Measurements from ENCODE around the gene ELAC2. TPM values are rescaled to one million over a fixed set of nuclear protein-coding genes. Genes with fewer than 3 reads are reported as not detected.

The ELAC2 gene
- total and polyA plus RNA-seq, 10 of the 15 experiments (the other 5 are each of a cell fraction or from before 2014, with no cell fraction given), result 5.1 to 146 (median 79.4) TPM

DNA sequence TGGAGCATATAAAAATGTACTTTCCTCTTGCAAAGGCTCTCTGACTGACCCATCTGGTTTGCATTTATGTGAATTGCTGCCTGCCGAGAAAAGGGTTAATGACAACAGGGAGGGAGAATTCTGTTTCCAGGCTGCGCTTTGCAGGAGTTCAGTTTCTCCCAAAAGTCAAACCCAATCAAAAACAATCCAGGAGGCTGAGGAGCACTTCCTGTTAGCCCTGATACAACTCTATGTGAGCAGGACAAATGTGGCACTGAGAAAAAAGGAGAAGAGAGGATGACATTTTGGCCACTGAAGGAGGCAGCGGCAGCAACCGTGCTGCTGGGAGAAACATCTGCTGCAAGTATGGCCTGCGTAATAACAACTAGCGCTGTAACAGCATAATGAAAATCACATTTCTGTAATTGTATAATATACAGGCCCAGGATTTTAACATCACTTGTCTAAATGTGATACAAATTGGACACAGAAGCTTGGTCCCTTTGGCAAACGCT is 26.8 kb upstream of the ELAC2 start (continued):
- TF ChIP-seq MYC (IDR thresholded peaks at IDR 0.05; ENCODE audit: insufficient read depth, insufficient read length, insufficient replicate concordance, low read length, severe bottlenecking) (no peak), RAD51 (IDR thresholded peaks at IDR 0.05) (no peak)
- TF ChIP-seq, protein P1, sequence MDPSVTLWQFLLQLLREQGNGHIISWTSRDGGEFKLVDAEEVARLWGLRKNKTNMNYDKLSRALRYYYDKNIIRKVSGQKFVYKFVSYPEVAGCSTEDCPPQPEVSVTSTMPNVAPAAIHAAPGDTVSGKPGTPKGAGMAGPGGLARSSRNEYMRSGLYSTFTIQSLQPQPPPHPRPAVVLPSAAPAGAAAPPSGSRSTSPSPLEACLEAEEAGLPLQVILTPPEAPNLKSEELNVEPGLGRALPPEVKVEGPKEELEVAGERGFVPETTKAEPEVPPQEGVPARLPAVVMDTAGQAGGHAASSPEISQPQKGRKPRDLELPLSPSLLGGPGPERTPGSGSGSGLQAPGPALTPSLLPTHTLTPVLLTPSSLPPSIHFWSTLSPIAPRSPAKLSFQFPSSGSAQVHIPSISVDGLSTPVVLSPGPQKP (IDR thresholded peaks at IDR 0.05; ENCODE audit: low read depth, low read length), result no peak

DNA sequence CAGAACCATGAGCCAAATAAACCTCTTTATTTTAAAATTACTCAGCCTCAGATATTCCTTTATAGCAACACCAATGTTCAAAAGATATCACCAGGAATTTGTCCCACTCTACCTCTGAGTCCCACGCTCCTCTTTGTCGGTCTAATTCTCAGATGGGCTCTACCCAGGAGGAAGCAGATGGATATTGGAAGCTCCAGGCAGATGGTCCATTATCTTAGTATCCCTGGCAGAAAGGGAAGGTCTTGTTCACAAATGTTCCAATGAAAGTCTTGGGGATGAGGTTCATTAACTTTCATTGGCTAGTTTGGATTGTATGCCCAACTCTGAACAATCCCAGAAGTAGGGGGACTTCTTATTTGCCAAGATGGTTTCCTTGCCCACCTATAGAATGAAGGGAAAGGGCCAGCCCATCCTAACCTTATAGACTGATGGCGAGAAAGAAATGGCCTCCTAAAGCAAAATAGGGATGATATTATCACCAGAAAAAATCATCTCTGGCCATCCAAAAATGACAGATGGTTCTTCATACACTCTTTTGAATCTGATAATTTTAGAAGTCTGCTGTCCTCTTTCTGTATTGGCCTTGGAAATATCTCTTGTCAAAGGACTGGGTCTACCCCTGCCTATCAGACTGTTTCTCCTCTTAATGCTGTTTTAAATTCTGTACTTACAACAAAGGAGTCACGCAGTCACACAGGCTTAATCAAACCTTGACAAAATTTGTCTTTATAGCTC is 21.3 kb upstream of the ELAC2 start:
- BruUV-seq (replicated peaks), result no TSS peak
- in situ Hi-C loops (cut with MboI), result no loop called here
- SMC1A ChIA-PET (ENCODE audit: uncharacterized antibody, unreplicated experiment), result interaction anchor here (0.6 to 1.1 kb wide), 2 partner anchors 9 to 57 kb away, joined by 3 read pairs; no protein-coding TSS in a partner anchor

More for the DNA sequence above, 21.3 kb upstream of the ELAC2 start:
- intact Hi-C loops (cut with micrococcal nuclease; ENCODE audit: unreplicated experiment), result no loop called here
- FAIRE-seq (no peak), ATAC-seq (no peak), DNase-seq (ENCODE audit: low read depth, low spot score) (no peak)
- Histone ChIP-seq H3K9me3 (replicated peaks; ENCODE audit: control insufficient read depth, insufficient read depth, low read length) (no peaks in the 10 kb centered on the region; the same call in 2 of the 3 replicates), H2AFZ (ENCODE audit: control insufficient read depth, low read depth, low read length) (no peak overlapping the region), H3K4me3 (no peak overlapping the region), H3K9ac (ENCODE audit: control insufficient read depth, insufficient read depth, low read length) (no peak overlapping the region), H3K4me1 (ENCODE audit: control insufficient read depth, insufficient read depth, low read length) (no peaks in the 10 kb centered on the region), H4K20me1 (ENCODE audit: control insufficient read depth, insufficient read depth) (no peaks in the 10 kb centered on the region), H3K79me2 (ENCODE audit: control insufficient read depth, insufficient read depth, low read length) (no peaks in the 10 kb centered on the region), H3K27me3 (replicated peaks in 1 of 2; ENCODE audit: control insufficient read depth in 2 of 2, insufficient read depth in 2 of 2, low read length in 1 of 2) (no peaks in the 10 kb centered on the region), H3K27ac (ENCODE audit: control insufficient read depth, insufficient read depth) (no peak overlapping the region), H3K36me3 (ENCODE audit: control insufficient read depth in 2 of 2, insufficient read depth in 2 of 2, low read length in 1 of 2) (no peaks in the 10 kb centered on the region), H3K4me2 (ENCODE audit: control insufficient read depth, insufficient read depth) (no peak overlapping the region)
- no peak for TF ChIP-seq BRCA1 (IDR thresholded peaks at IDR 0.05; ENCODE audit: low read depth, low read length)
- TF ChIP-seq HDAC6 (IDR thresholded peaks at IDR 0.05; ENCODE audit: unreplicated experiment), result no peak
- TF ChIP-seq, protein P2, sequence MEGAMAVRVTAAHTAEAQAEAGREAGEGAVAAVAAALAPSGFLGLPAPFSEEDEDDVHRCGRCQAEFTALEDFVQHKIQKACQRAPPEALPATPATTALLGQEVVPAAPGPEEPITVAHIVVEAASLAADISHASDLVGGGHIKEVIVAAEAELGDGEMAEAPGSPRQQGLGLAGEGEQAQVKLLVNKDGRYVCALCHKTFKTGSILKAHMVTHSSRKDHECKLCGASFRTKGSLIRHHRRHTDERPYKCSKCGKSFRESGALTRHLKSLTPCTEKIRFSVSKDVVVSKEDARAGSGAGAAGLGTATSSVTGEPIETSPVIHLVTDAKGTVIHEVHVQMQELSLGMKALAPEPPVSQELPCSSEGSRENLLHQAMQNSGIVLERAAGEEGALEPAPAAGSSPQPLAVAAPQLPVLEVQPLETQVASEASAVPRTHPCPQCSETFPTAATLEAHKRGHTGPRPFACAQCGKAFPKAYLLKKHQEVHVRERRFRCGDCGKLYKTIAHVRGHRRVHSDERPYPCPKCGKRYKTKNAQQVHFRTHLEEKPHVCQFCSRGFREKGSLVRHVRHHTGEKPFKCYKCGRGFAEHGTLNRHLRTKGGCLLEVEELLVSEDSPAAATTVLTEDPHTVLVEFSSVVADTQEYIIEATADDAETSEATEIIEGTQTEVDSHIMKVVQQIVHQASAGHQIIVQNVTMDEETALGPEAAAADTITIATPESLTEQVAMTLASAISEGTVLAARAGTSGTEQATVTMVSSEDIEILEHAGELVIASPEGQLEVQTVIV (IDR thresholded peaks at IDR 0.05; ENCODE audit: borderline replicate concordance, partially characterized antibody), result no peak
- TF ChIP-seq SREBF1 (IDR thresholded peaks at IDR 0.05; ENCODE audit: low read length), result no peak
- TF ChIP-seq, protein P3, sequence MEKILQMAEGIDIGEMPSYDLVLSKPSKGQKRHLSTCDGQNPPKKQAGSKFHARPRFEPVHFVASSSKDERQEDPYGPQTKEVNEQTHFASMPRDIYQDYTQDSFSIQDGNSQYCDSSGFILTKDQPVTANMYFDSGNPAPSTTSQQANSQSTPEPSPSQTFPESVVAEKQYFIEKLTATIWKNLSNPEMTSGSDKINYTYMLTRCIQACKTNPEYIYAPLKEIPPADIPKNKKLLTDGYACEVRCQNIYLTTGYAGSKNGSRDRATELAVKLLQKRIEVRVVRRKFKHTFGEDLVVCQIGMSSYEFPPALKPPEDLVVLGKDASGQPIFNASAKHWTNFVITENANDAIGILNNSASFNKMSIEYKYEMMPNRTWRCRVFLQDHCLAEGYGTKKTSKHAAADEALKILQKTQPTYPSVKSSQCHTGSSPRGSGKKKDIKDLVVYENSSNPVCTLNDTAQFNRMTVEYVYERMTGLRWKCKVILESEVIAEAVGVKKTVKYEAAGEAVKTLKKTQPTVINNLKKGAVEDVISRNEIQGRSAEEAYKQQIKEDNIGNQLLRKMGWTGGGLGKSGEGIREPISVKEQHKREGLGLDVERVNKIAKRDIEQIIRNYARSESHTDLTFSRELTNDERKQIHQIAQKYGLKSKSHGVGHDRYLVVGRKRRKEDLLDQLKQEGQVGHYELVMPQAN (conservative IDR thresholded peaks at IDR 0.05), result no peak
- TF ChIP-seq RBBP5 (conservative IDR thresholded peaks at IDR 0.05), result no peak
- TF ChIP-seq KLF5 (IDR thresholded peaks at IDR 0.05; ENCODE audit: partially characterized antibody), result no peak
- TF ChIP-seq, protein P4, sequence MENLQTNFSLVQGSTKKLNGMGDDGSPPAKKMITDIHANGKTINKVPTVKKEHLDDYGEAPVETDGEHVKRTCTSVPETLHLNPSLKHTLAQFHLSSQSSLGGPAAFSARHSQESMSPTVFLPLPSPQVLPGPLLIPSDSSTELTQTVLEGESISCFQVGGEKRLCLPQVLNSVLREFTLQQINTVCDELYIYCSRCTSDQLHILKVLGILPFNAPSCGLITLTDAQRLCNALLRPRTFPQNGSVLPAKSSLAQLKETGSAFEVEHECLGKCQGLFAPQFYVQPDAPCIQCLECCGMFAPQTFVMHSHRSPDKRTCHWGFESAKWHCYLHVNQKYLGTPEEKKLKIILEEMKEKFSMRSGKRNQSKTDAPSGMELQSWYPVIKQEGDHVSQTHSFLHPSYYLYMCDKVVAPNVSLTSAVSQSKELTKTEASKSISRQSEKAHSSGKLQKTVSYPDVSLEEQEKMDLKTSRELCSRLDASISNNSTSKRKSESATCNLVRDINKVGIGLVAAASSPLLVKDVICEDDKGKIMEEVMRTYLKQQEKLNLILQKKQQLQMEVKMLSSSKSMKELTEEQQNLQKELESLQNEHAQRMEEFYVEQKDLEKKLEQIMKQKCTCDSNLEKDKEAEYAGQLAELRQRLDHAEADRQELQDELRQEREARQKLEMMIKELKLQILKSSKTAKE (IDR thresholded peaks at IDR 0.05; ENCODE audit: low read depth, poor library complexity, severe bottlenecking), result no peak
- TF ChIP-seq EP300 (IDR thresholded peaks at IDR 0.05; ENCODE audit: borderline replicate concordance in 1 of 2, control insufficient read depth in 1 of 2, low read depth in 2 of 2, low read length in 2 of 2), result no peak
- no peak for TF ChIP-seq CBX5 (IDR thresholded peaks at IDR 0.05; ENCODE audit: low read depth)
- ChIA-PET POLR2A (no interaction called here), RAD21 (ENCODE audit: unreplicated experiment) (no interaction called here), CTCF (interaction anchor here (5.6 kb wide), 1 partner anchor 9 kb away, joined by 40 read pairs; no protein-coding TSS in a partner anchor)
- 47% methylated on average over 4 of the region's 4 CpGs for WGBS (ENCODE audit: insufficient coverage, insufficient replicate concordance, low lambda C conversion rate, missing lambda C conversion rate)

Data from GM12878 (cell line).